ENCODE measurements around the gene TRIM26. TPM values are rescaled to one million over a fixed set of nuclear protein-coding genes. Genes with fewer than 3 reads are reported as not detected.

Gene TRIM26
- polyA plus RNA-seq, 3 donors = 16.4 to 26.4 (median 26.0) TPM

DNA sequence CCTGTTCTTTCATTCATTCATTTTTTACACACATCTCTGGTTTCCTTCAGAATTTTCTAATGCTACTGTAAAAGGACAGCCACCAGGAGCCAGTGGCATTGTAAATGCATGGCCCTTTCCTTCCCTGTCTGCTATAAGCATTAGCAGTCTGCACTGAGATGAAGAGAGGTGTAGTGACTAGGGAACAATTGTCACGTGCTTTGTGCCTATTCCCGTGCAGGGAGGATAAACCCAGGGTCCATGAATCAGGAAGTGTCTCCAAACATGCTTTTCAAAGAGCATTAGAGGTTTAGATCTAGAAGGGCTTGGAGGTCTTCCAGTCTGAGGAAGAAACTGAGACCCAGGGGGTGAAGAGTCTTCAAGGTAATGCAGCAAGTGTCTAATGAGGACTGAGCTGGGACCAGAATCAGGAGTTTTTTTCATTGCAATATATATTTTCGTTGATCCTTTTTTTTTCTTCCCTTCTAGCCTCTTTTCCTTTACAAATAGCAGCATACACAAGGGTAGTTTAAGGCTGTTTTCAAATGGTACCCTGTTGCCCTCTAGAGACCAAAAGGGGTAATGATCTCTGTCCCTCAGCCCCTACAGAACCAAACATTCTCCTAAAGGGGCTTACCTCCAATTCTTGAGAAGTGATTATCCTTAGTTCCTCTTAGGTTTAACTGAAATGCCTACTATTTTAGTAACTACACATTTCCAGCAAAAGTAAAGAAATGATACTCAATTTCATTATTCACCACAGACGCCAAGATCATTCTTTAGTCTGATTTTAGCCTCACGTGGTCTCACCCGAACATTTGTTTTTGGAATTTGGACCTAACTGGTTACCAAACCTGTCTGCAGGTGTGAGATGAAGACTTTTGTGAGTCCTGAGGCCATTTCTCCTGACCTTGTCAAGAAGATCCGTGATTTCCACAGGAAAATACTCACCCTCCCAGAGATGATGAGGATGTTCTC, 43.3 kb downstream of the TRIM26 start:
- TF ChIP-seq, protein P1, sequence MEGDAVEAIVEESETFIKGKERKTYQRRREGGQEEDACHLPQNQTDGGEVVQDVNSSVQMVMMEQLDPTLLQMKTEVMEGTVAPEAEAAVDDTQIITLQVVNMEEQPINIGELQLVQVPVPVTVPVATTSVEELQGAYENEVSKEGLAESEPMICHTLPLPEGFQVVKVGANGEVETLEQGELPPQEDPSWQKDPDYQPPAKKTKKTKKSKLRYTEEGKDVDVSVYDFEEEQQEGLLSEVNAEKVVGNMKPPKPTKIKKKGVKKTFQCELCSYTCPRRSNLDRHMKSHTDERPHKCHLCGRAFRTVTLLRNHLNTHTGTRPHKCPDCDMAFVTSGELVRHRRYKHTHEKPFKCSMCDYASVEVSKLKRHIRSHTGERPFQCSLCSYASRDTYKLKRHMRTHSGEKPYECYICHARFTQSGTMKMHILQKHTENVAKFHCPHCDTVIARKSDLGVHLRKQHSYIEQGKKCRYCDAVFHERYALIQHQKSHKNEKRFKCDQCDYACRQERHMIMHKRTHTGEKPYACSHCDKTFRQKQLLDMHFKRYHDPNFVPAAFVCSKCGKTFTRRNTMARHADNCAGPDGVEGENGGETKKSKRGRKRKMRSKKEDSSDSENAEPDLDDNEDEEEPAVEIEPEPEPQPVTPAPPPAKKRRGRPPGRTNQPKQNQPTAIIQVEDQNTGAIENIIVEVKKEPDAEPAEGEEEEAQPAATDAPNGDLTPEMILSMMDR (IDR thresholded peaks at IDR 0.05) = peak; percentile 80
- H3K27ac ChIP-seq (ENCODE audit: low read depth in 1 of 2, low read length in 2 of 2) = no peak overlapping the region
- peaks cover 0 to 9% of the 10 kb centered on the region in 2 donors for H3K4me1 ChIP-seq (ENCODE audit: control insufficient read depth in 1 of 2, insufficient read depth in 2 of 2, low read length in 2 of 2)
- Mint-ChIP-seq H3K4me3 (peak overlapping the region in 1 of 2 donors; percentile 79), H3K9me3 (peaks cover 0 to 10% (median 3%) of the 10 kb centered on the region in 7 donors), H3K27ac (no peak overlapping the region), H3K36me3 (no peaks in the 10 kb centered on the region), H3K27me3 (ENCODE audit: low read depth in 3 of 3) (peaks cover 48 to 58% (median 58%) of the 10 kb centered on the region in 3 donors), H3K4me1 (peaks cover 5% of the 10 kb centered on the region)
- 30% methylated on average over 5 of the region's 7 CpGs for WGBS (ENCODE audit: insufficient coverage)
- intact Hi-C loops (cut with micrococcal nuclease) = no loop called here
- H3K36me3 ChIP-seq (replicated peaks in 1 of 2; ENCODE audit: control insufficient read depth in 1 of 2, insufficient read depth in 2 of 2, low read length in 2 of 2) = no peaks in the 10 kb centered on the region
- no peak overlapping the region for H3K4me3 ChIP-seq (replicated peaks in 1 of 3; ENCODE audit: low read depth in 2 of 3, low read length in 3 of 3)
- peak in 2 of 3 donors; percentile 10 to 22 for DNase-seq
- no peak overlapping the region for H3K4me2 ChIP-seq (replicated peaks; ENCODE audit: extremely low read depth, low read length, poor library complexity, severe bottlenecking)
- peaks cover 0 to 5% of the 10 kb centered on the region in 2 donors for H3K9me3 ChIP-seq (replicated peaks in 1 of 2; ENCODE audit: control insufficient read depth in 1 of 2, insufficient read depth in 1 of 2, low read length in 2 of 2)
- no peaks in the 10 kb centered on the region for H4K20me1 ChIP-seq (ENCODE audit: insufficient read depth, low read length)
- H2AFZ ChIP-seq (ENCODE audit: insufficient read depth, low read depth, low read length, poor library complexity, severe bottlenecking) = no peak overlapping the region
- no peaks in the 10 kb centered on the region for H3K79me2 ChIP-seq (ENCODE audit: insufficient read depth, low read length)
- peaks cover 33 to 53% of the 10 kb centered on the region in 2 donors for H3K27me3 ChIP-seq (ENCODE audit: control insufficient read depth in 2 of 2, insufficient read depth in 2 of 2, low read length in 2 of 2)
- no peak overlapping the region for H3K9ac ChIP-seq (ENCODE audit: insufficient read depth, low read length, poor library complexity, severe bottlenecking)

DNA sequence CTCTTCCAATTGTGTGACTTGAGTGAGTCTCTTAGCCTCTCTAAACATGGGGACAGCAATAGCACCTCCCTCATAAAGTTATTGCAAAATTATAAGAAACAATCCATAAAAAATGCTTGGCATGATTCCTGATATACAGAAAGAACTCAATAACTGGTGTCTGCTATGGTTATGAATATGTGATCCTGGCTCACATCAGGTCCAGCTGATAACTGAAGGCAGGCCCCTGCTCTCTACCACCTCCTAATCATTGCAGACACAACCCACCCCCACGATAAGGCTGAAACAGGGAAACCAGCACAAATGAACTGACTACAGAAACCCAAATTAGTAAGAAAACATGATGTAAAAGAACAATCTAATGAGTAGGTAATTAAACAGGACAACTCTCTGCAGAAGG, 44.5 kb downstream of the TRIM26 start:
- H3K4me3 Mint-ChIP-seq = no peak overlapping the region

More for the DNA sequence above, 44.5 kb downstream of the TRIM26 start:
- no peak overlapping the region for H3K9ac ChIP-seq (ENCODE audit: insufficient read depth, low read length, poor library complexity, severe bottlenecking)
- TF ChIP-seq, protein P1 (IDR thresholded peaks at IDR 0.05) = no peak
- no peak overlapping the region for H2AFZ ChIP-seq (ENCODE audit: insufficient read depth, low read depth, low read length, poor library complexity, severe bottlenecking)
- Mint-ChIP-seq H3K4me1 (peaks cover 5% of the 10 kb centered on the region), H3K9me3 (peaks cover 0 to 10% (median 3%) of the 10 kb centered on the region in 7 donors), H3K27me3 (ENCODE audit: low read depth in 3 of 3) (peaks cover 43 to 55% (median 54%) of the 10 kb centered on the region in 3 donors), H3K36me3 (no peaks in the 10 kb centered on the region), H3K27ac (no peak overlapping the region)
- H3K27me3 ChIP-seq (ENCODE audit: control insufficient read depth in 2 of 2, insufficient read depth in 2 of 2, low read length in 2 of 2) = peaks cover 32 to 41% of the 10 kb centered on the region in 2 donors
- no CpG with 5 or more reads among the region's 1 CpG for WGBS (ENCODE audit: insufficient coverage)
- DNase-seq = no peak
- no peaks in the 10 kb centered on the region for H3K79me2 ChIP-seq (ENCODE audit: insufficient read depth, low read length)
- H3K9me3 ChIP-seq (replicated peaks in 1 of 2; ENCODE audit: control insufficient read depth in 1 of 2, insufficient read depth in 1 of 2, low read length in 2 of 2) = peaks cover 0 to 5% of the 10 kb centered on the region in 2 donors
- no peak overlapping the region for H3K27ac ChIP-seq (ENCODE audit: low read depth in 1 of 2, low read length in 2 of 2)
- H3K4me3 ChIP-seq (replicated peaks in 1 of 3; ENCODE audit: low read depth in 2 of 3, low read length in 3 of 3) = no peak overlapping the region
- no peaks in the 10 kb centered on the region for H4K20me1 ChIP-seq (ENCODE audit: insufficient read depth, low read length)
- H3K4me1 ChIP-seq (ENCODE audit: control insufficient read depth in 1 of 2, insufficient read depth in 2 of 2, low read length in 2 of 2) = peaks cover 0 to 9% of the 10 kb centered on the region in 2 donors
- intact Hi-C loops (cut with micrococcal nuclease) = no loop called here
- no peak overlapping the region for H3K4me2 ChIP-seq (replicated peaks; ENCODE audit: extremely low read depth, low read length, poor library complexity, severe bottlenecking)
- H3K36me3 ChIP-seq (replicated peaks in 1 of 2; ENCODE audit: control insufficient read depth in 1 of 2, insufficient read depth in 2 of 2, low read length in 2 of 2) = no peaks in the 10 kb centered on the region

Measured in CD14-positive monocyte (primary cell).